WTC11 (cell line): ENCODE data around the gene PRSS16. TPM values are rescaled to one million over a fixed set of nuclear protein-coding genes. Genes with fewer than 3 reads are reported as not detected.

Experiments used
- AFF4 ChIP-seq: sonication (generic); formaldehyde crosslinking; IDR thresholded peaks from 2 replicates; pipeline ENCODE4 v1.8.1; 2023; ENCODE audit warnings: mild to moderate bottlenecking, missing genetic modification reagents, borderline replicate concordance
- CREM ChIP-seq: sonication (generic); formaldehyde crosslinking; IDR thresholded peaks from 2 replicates; pipeline ENCODE4 v1.8.1; 2022; ENCODE audit warnings: mild to moderate bottlenecking, missing genetic modification reagents, moderate library complexity
- ESRRA ChIP-seq: sonication (generic); formaldehyde crosslinking; IDR thresholded peaks from 2 replicates; pipeline ENCODE4 v1.8.1; 2022; ENCODE audit warnings: mild to moderate bottlenecking, missing genetic modification reagents, borderline replicate concordance
- HMGXB4 ChIP-seq: sonication (generic); formaldehyde crosslinking; IDR thresholded peaks from 2 replicates; pipeline ENCODE4 v1.8.1; 2023; ENCODE audit warnings: mild to moderate bottlenecking, moderate library complexity, missing genetic modification reagents
- IRF1 ChIP-seq: sonication (generic); formaldehyde crosslinking; IDR thresholded peaks from 2 replicates; pipeline ENCODE4 v1.8.0; 2023; ENCODE audit warnings: missing genetic modification reagents
- KAT7 ChIP-seq: sonication (generic); formaldehyde crosslinking; IDR thresholded peaks from 2 replicates; pipeline ENCODE4 v1.8.1; 2023; ENCODE audit warnings: missing genetic modification reagents, mild to moderate bottlenecking, borderline replicate concordance
- MYBL2 ChIP-seq: sonication (generic); formaldehyde crosslinking; IDR thresholded peaks from 2 replicates; pipeline ENCODE4 v1.8.1; 2023; ENCODE audit warnings: mild to moderate bottlenecking, moderate library complexity, missing genetic modification reagents
- NFYB ChIP-seq: sonication (generic); formaldehyde crosslinking; conservative IDR thresholded peaks from 2 replicates; pipeline ENCODE4 v1.8.0; 2022; ENCODE audit warnings: low read depth, missing genetic modification reagents
- SMAD3 ChIP-seq: sonication (generic); formaldehyde crosslinking; IDR thresholded peaks from 2 replicates; pipeline ENCODE4 v1.8.0; 2022; ENCODE audit warnings: missing genetic modification reagents, mild to moderate bottlenecking, borderline replicate concordance
- ZBTB43 ChIP-seq: sonication (generic); formaldehyde crosslinking; IDR thresholded peaks from 2 replicates; pipeline ENCODE4 v1.8.1; 2023; ENCODE audit warnings: mild to moderate bottlenecking, missing genetic modification reagents
- ZNF263 ChIP-seq: sonication (generic); formaldehyde crosslinking; IDR thresholded peaks from 2 replicates; pipeline ENCODE4 v1.8.1; 2022; ENCODE audit warnings: low read depth, mild to moderate bottlenecking, moderate library complexity, missing genetic modification reagents
- ZNF532 ChIP-seq: fragments of 250-450 bp; sonication (Bioruptor Pico); IDR thresholded peaks from 2 replicates; pipeline ENCODE4 v1.9.0; 2021; ENCODE audit warnings: mild to moderate bottlenecking, borderline replicate concordance
- ZSCAN18 ChIP-seq: fragments of 250-450 bp; sonication (Bioruptor Pico); IDR thresholded peaks from 2 replicates; pipeline ENCODE4 v2.1.2; 2022; ENCODE audit warnings: mild to moderate bottlenecking, moderate library complexity
- total RNA-seq: library from RNA; stranded (reverse); gene quantifications from 3 replicates; pipeline ENCODE4 v1.2.3, GENCODE V29; 2021

The PRSS16 gene
- total RNA-seq, 1 experiment from 2014 or later, result 18.5 TPM

GRCh38 chr6:27238010-27238983 is 9.2 kb upstream of the PRSS16 start (continued):
- TF ChIP-seq ZNF532 (CRISPR knock-in tag) (no peak), CREM (CRISPR knock-in tag) (peak; percentile 74; the same call in 1 of the 2 replicates), ESRRA (no peak), KAT7 (no peak), MYBL2 (peak; percentile 81), ZSCAN18 (CRISPR knock-in tag) (no peak), NFYB (CRISPR knock-in tag) (0 out of 2 replicates have a peak, but pooled peaks have one; percentile 4), SMAD3 (0 out of 2 replicates have a peak, but pooled peaks have one; percentile 9), IRF1 (peak; percentile 82; the same call in 1 of the 2 replicates), HMGXB4 (CRISPR knock-in tag) (peak; percentile 75), AFF4 (CRISPR knock-in tag) (no peak), ZBTB43 (CRISPR knock-in tag) (0 out of 2 replicates have a peak, but pooled peaks have one; percentile 69), ZNF263 (0 out of 2 replicates have a peak, but pooled peaks have one; percentile 32)
- TF ChIP-seq, all 79 proteins: peak for 21
